Stimulated activated CD8-positive, alpha-beta memory T cell treated with anti-CD3 and anti-CD28 coated beads, Interleukin-15, amount 100 ng/mL, for 48 hours (primary cell): ENCODE measurements around the gene CAV3.

Source experiments
- DNase-seq, 2 donors: peaks; one replicate each; pipeline ENCODE4 v3.0.0-alpha.2; 2020; ENCODE audit warnings: low read depth in 2 of 2

The CAV3 gene

DNA sequence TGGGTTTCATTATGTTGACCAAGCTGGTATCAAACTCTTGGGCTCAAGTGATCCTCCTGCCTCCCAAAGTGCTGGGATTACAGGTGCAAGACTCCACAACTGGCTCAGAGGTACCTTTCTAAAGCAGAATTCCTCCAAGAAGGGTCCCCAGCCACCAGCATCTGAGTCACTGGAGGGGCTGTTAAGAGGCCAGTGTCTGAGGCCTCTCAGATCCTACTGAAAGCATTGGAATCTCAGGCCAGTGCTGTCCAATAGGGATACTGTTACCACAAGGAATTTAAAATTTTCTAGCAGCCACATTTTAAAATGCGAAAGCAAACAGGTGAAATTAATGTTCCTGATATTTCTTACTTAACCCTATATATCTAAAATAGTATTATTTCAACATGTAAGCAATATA, 1.3 kb downstream of the CAV3 start:
- DNase-seq, result no peak

- DNase-seq, result no peak
Measured at GRCh38 chr3:8736436-8736835, 2.8 kb downstream of the CAV3 start.

DNA sequence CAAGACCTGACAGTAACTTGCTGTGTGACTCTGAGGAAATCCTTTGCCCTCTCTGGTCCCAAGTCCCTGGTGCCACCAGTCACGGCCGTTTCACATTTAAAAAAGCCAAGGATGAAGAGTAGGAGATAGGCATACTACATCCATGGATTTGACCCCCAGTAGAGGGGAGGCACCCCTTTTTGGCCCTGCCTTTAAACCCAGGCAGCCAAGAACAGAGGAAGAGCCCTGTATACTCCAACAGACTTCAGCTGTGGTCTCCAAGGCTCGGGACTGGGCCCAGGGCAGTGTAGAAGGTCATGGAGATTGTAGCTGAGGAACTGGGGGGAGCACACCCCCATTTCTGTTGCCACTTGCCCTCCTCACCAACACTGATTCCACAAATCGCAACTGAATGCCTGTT, 3.7 kb downstream of the CAV3 start:
- DNase-seq, result no peak

- no peak for DNase-seq
Measured at GRCh38 chr3:8737823-8738222, 4.2 kb downstream of the CAV3 start.

- no peak for DNase-seq
Measured at GRCh38 chr3:8738639-8739038, 5.0 kb downstream of the CAV3 start.

GRCh38 chr3:8739757-8740504, 6.3 kb downstream of the CAV3 start:
- peak in 1 of 2 donors; percentile 0 for DNase-seq

DNA sequence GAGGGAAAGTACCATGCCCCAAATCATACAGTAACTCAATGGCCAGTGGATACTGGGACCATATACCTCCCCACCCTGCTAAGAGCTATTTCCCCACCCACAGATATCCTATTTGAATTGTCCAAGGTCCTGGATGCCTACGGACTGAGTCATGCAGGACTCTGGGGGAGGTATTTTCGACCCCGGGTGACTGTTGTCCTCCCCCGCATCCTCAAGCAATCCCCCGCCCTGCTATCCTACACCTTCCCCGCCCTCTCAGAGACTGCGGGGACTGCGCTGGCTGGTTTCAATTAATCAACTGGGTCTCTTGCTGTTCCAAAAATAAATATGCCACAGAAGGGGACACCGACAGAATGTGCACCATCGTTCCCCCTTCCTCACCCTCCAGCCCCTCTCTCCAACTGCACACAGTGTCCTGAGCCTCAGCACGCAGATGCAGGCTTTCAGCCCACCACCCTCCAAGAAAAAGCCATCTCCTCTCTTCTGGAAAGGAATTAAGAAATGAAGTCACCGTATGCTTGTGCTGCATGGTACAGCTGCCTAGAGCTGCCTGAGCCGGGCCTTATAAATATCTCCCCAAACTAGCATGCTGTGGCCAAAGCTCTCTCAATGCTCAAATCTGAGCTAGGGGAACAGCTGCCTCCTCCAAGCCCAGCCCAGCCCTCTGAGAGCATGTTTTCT, 8.1 kb downstream of the CAV3 start:
- DNase-seq, result no peak

GRCh38 chr3:8743021-8743601, 9.5 kb downstream of the CAV3 start:
- DNase-seq, result no peak

DNA sequence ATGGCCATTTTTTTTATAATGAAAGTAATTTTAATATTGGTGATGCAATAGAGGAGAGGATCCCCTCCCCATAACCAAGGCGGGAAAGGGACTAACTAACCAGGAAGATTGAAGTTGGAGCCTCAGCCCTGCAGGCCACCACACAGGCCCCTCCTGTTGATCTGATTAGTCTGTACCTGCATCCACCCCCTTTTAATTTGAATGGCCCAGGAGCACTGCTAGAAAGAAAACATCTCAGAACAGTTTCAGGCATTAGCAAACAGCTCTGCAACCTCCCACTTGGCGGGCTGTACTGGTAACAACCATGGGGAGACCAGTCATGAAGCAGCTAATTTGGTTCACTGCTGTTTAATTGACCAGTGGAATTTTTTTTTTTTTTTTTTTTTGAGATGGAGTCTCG, 10.3 kb downstream of the CAV3 start:
- DNase-seq, result no peak

GRCh38 chr3:8745619-8746370, 12.2 kb downstream of the CAV3 start:
- DNase-seq, result no peak

DNA sequence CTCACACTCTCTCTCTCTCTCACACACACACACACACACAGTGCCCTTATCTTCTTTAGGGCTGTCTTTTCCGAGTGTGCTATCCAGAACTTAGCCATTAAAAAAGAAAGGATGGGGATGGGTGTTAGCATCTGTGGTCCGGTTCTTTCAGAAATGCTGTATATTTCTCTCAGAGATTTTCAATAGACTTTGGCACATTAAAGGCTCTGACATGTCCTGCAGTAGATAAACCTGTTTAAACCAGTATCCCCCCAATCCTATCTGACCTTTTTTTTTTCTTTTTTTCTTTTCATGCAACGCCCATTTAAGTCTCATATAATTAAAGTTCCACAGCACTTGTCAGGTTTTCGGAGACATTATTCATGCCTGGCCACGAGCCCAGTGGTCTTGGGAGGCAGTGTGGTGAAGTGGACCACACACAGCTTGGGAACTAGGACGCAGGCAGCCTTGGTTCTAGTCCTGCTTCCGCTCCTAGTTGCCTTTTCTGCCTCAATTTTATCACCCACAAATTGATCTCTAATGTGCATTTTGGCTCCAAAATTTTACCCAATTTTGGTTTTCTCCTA, 13.3 kb downstream of the CAV3 start:
- no peak for DNase-seq

- DNase-seq, result no peak
Measured at GRCh38 chr3:8749316-8749715, 15.7 kb downstream of the CAV3 start.

- DNase-seq, result no peak
Measured at GRCh38 chr3:8752832-8753231, 19.2 kb downstream of the CAV3 start.

- no peak for DNase-seq
Measured at GRCh38 chr3:8755097-8755496, 21.5 kb downstream of the CAV3 start.

DNA sequence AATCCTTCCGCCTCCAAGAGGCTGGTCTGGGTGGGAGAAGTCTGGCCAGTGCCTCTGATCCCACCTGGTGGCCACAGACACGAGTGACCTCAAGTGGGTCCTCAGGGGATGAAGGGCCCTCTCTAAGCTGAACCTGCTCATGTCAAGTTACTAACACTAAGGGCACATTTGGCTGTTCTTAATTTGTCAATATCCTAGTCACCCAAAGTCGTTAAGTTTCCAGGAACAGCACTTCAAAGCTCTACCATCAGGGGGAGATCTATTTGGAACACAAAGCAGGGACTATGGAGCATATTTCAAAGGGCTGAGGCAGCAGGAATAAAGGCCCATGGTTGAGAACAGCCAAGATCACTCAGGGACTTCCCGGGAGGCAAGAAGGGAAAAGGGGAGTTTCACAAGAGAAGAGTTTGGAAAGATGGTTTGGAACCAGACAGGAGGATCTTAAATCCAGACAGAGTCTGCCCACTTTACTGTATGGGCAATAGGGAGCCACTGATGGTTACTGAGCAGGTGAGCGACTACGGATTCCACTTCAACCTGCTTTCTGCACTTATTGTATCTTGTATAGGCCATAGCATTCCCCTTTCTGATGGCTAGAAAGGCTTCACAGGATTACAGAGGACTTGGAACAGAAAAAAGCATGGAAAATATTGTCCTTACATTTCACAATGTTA, 22.1 kb downstream of the CAV3 start:
- no peak for DNase-seq

GRCh38 chr3:8756671-8757070, 23.1 kb downstream of the CAV3 start:
- DNase-seq, result no peak

- DNase-seq, result no peak
Measured at GRCh38 chr3:8757551-8758518, 24.2 kb downstream of the CAV3 start.

- no peak for DNase-seq
Measured at GRCh38 chr3:8759038-8759707, 25.6 kb downstream of the CAV3 start.

DNA sequence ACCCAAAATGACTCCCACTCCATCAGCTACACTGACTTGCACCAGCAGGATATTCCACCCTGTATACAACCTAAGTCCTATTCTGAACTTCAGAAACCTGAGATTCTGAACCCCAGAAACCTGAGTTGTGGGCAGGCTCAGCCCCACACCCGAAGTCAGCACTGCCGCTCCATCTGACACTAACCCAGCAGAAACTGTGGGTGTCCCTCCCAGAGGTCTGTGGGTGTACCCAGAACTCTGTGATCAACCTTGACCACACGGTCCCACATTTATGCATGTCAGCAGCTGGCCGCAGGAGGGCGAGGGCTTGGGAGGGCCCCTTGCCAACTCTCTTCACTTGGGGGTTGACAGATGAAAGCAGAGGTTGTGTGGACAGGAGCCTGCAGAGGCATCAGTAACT, 26.5 kb downstream of the CAV3 start:
- DNase-seq, result no peak

DNA sequence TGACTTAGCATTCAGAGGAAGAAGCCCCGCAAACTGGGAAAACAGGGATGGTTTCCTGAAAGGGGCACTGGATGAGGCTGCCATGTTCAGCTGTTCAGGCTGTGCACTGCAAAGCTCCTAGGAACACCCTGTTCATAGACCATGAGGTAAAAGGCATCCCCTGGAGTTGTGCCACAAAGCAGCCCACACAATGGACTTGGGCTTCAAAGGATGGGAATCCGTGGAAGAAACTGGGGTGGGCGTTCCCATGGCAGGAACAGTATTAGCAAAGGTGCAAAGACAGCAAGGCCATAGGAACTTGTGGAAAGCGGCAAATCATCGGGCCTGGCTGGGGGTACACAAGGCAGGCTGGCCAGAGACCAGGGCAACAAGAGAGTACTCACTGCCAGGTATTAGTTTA, 26.9 kb downstream of the CAV3 start:
- DNase-seq, result no peak
